Measurements from ENCODE around the gene GRIP2.

DNA sequence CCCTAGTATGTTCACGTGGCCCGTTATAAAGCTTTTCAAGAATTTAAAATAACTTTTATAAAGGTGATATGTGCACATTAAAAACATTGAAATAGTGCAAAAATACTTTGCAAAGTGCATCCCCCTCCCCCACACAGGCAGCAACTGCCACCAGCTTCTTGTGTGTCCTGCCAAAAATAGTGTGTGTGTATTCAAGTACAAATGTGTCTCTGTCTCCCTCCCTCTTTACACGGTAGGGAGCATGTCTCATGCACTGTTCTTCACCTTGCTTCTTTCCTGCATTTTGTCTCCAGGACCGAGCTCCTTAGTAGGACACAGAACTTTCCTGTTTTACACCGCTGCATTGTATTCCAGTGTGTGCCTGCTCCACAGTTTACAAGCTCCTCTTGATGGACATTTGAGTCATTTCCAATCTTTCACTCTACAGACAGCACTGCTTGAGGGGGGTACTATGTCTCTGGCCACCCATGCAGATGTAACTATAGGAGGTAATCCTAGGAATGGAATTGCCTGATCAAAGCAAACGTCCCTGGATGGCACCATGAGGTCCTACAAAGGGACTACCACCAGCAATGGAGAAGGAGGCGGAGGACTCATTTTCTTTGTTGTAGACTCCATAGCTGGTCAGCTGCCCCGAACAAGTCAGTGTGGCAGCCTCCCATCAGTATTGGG is 85.4 kb downstream of the GRIP2 start:
- no peak for TF ChIP-seq GATA2 (IDR thresholded peaks at IDR 0.05; ENCODE audit: low read depth, low read length)
- TF ChIP-seq GATA3 (IDR thresholded peaks at IDR 0.05; ENCODE audit: low read depth, low read length): no peak
